A673 (cell line): ENCODE measurements around the gene OR10R2. TPM values are rescaled to one million over a fixed set of nuclear protein-coding genes. Genes with fewer than 3 reads are reported as not detected.

Experiments used
- BruUV-seq: library from RNA; stranded (reverse); fragments of 400-500 nt; replicated peaks from 2 replicates; lab custom pipeline; 2021; lab: Mats Ljungman, UMichigan
- CTCF ChIA-PET: fragments of 300-600 bp; sonication (Branson Sonifier 250); formaldehyde crosslinking; loops from one replicate; lab custom pipeline; 2022; ENCODE audit warnings: antibody characterized with exemption; lab: Charles Lee
- POLR2A ChIA-PET: fragments of 300-600 bp; sonication (Branson Sonifier 250); formaldehyde crosslinking; loops from one replicate; lab custom pipeline; 2022; ENCODE audit warnings: antibody characterized with exemption; ENCODE audit not compliant: low non-redundant PET; lab: Charles Lee
- DNase-seq: peaks from one replicate; pipeline ENCODE4 v3.0.0-alpha.2; 2015; ENCODE audit warnings: low spot score
- H3K27ac ChIP-seq: fragments of 200-600 bp; sonication (generic); 2 replicates; pipeline ENCODE4 v1.5.1; 2016; ENCODE audit warnings: mixed run types, low read depth, mild to moderate bottlenecking, mixed read lengths, antibody characterized with exemption, low read length; ENCODE audit not compliant: poor library complexity, severe bottlenecking
- H3K27me3 ChIP-seq: fragments of 200-600 bp; sonication (generic); replicated peaks from 2 replicates; pipeline ENCODE4 v1.6.1; 2017; ENCODE audit warnings: mixed run types, low read depth, mild to moderate bottlenecking, mixed read lengths, antibody characterized with exemption, low read length; ENCODE audit not compliant: insufficient read depth, poor library complexity
- H3K36me3 ChIP-seq: fragments of 200-600 bp; sonication (generic); 2 replicates; pipeline ENCODE4 v1.6.1; 2016; ENCODE audit warnings: mixed run types, mild to moderate bottlenecking, mixed read lengths, antibody characterized with exemption, low read length; ENCODE audit not compliant: insufficient read depth, poor library complexity, severe bottlenecking
- H3K4me1 ChIP-seq: fragments of 200-600 bp; sonication (generic); 2 replicates; pipeline ENCODE4 v1.6.1; 2017; ENCODE audit warnings: mixed run types, mild to moderate bottlenecking, mixed read lengths, antibody characterized with exemption, low read length; ENCODE audit not compliant: insufficient read depth, poor library complexity, severe bottlenecking
- H3K4me3 ChIP-seq: fragments of 200-600 bp; sonication (generic); 2 replicates; pipeline ENCODE4 v1.5.1; 2016; ENCODE audit warnings: low read depth, mixed run types, mild to moderate bottlenecking, mixed read lengths, low read length; ENCODE audit not compliant: poor library complexity, severe bottlenecking
- H3K9me3 ChIP-seq: fragments of 200-600 bp; sonication (generic); 2 replicates; pipeline ENCODE4 v1.6.1; 2016; ENCODE audit warnings: mixed run types, low read depth, mild to moderate bottlenecking, mixed read lengths, antibody characterized with exemption, low read length; ENCODE audit not compliant: poor library complexity, severe bottlenecking
- CTCF ChIP-seq: fragments of 300-800, 200-600 bp; sonication (generic); conservative IDR thresholded peaks from 2 replicates; pipeline ENCODE4 v1.5.1; 2017; ENCODE audit warnings: low read depth, mild to moderate bottlenecking, antibody characterized with exemption, low read length, moderate library complexity, mixed read lengths
- EZH2 ChIP-seq: fragments of 200-600 bp; sonication (generic); IDR thresholded peaks from 2 replicates; pipeline ENCODE4 v1.6.1; 2017; ENCODE audit warnings: borderline replicate concordance, low read depth, mild to moderate bottlenecking, mixed read lengths, antibody characterized with exemption, low read length; ENCODE audit not compliant: poor library complexity, severe bottlenecking
- intact Hi-C: fragments of 100-400 bp; cut with micrococcal nuclease; formaldehyde crosslinking; loops from one replicate; pipeline ENCODE4 v1.10.0; 2022; ENCODE audit not compliant: unreplicated experiment
- total RNA-seq: library from RNA; stranded (reverse); gene quantifications from 2 replicates; pipeline ENCODE4 v1.2.3, GENCODE V29; 2021

Gene OR10R2
- total RNA-seq, 1 experiment from 2014 or later, result not detected

- intact Hi-C loops, result no loop called here
- TF ChIP-seq CTCF, result no peak
- no peak for TF ChIP-seq EZH2
- no peaks in the 10 kb centered on the region for H3K4me1 ChIP-seq
- H3K36me3 ChIP-seq, result no peaks in the 10 kb centered on the region
- CTCF ChIA-PET, result no interaction called here
- peaks cover 29% of the 10 kb centered on the region for H3K27me3 ChIP-seq
- no peak for DNase-seq
- H3K4me3 ChIP-seq, result no peak overlapping the region
- H3K27ac ChIP-seq, result no peak overlapping the region
- no TSS peak for BruUV-seq
- no peaks in the 10 kb centered on the region for H3K9me3 ChIP-seq
- POLR2A ChIA-PET, result no interaction called here
These were observed 55.3 kb downstream of the OR10R2 start for GRCh38 chr1:158527190-158527815.

Other genes starting within 250 kb of the OR10R2 start
- gene CD1A, start 217.8 kb upstream of the OR10R2 start, total RNA-seq, result not detected in 2 replicates
- not detected in 2 replicates for gene CD1C, start 182.3 kb upstream of the OR10R2 start, total RNA-seq
- not detected in 2 replicates for gene CD1B, start 140.7 kb upstream of the OR10R2 start, total RNA-seq
- gene CD1E, start 118.3 kb upstream of the OR10R2 start, total RNA-seq, result not detected in 2 replicates
- not detected in 2 replicates for gene OR10T2, start 72.8 kb upstream of the OR10R2 start, total RNA-seq
- not detected in 2 replicates for gene OR10K2, start 46.0 kb upstream of the OR10R2 start, total RNA-seq
- gene OR10K1, start 10.4 kb upstream of the OR10R2 start, total RNA-seq, result not detected in 2 replicates
- not detected in 2 replicates for gene OR6Y1, start 82.2 kb downstream of the OR10R2 start, total RNA-seq
- not detected in 2 replicates for gene OR6P1, start 98.4 kb downstream of the OR10R2 start, total RNA-seq
- gene OR10X1, start 107.7 kb downstream of the OR10R2 start, total RNA-seq, result not detected in 2 replicates
- not detected in 2 replicates for gene OR10Z1, start 133.0 kb downstream of the OR10R2 start, total RNA-seq
- not detected in 2 replicates for gene SPTA1, start 214.5 kb downstream of the OR10R2 start, total RNA-seq
- not detected in 2 replicates for gene OR6K2, start 228.4 kb downstream of the OR10R2 start, total RNA-seq
- not detected in 2 replicates for gene OR6K3, start 248.5 kb downstream of the OR10R2 start, total RNA-seq